Hippocampal formation (tissue), 2 donors: ENCODE data around the gene C16orf90.
A peak's percentile ranks its signal among the peaks of the same experiment; 100 is the strongest.

ENCODE experiments used
- DNase-seq, 2 donors: peaks; one replicate each; lab custom pipeline; 2025; lab: John Stamatoyannopoulos, UW

Gene C16orf90

DNA sequence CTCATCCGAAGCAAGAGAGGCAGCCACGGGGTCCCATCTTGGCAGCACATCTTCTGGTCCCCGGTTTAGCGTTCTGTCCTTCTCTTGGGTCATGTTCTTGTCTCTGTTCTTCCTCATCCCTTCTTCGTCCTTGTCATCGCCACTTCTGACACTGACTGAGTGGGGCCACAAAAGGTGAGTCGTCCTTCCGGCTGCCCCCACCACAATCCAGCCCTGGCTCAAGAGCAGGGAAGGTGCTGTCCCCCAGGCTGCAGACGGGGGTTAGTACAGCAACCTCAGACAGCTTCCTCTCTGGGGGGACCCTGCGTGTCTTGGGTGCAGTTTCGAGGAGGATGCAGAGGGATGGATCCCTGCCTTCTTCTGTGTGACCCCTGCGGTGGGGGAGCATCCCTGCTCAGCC, 30.0 kb downstream of the C16orf90 start:
- no peak for DNase-seq

DNA sequence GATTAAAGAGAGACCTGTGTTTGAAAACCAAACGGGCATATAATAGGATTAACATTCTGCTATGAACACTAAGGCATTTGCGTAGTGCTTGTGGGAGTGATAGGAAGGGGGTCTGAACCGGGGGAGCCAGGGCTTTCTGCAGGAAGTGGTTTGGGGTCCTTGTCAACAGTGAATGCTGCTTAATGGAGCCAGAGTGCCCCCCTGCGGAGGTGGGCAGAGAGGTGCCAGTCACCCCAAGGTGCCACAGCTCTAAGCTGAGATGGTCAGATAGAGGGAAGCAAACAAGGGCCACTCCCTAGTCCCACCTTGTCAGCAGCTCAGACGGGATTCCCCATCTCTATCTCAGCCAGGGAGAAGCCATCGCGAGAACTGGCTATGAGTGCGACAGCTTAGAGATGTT, 34.1 kb downstream of the C16orf90 start:
- no peak for DNase-seq

DNA sequence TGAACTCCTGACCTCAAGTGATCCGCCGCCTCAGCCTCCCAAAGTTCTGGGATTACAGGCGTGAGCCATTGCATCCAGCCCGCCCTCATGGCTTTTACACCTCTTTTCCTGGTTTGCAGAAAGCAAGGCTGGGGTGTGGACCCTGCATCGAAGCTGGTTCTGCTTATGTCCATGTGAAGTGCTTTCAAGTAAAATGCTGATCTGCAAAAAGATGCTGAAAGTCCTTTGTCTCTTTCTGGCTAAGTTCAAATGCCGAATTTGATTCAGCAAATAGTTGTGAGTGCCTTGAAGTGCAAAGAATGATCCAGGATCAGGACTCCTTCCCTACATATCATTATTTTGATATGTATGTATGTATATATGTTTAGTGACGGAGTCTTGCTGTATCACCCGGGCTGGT, 34.7 kb downstream of the C16orf90 start:
- DNase-seq = no peak

DNA sequence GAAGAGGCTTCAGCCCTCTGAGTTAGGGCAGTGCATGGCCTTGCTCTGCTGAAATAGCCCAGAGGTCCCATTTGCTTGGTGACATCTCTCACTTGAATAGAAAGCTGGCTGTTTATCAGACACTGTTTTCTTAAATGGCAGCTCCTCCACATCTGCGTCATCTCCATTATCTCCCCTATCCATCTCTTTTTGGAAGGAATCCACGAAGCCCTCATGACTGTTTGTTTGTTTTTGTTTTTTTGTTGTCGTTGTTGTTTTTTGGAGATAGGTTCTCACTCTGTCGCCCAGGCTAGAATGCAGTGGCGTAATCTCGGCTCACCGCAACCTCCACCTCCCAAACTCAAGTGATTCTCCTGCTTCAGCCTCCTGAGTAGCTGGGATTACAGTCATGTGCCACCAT, 35.2 kb downstream of the C16orf90 start:
- DNase-seq = no peak

DNA sequence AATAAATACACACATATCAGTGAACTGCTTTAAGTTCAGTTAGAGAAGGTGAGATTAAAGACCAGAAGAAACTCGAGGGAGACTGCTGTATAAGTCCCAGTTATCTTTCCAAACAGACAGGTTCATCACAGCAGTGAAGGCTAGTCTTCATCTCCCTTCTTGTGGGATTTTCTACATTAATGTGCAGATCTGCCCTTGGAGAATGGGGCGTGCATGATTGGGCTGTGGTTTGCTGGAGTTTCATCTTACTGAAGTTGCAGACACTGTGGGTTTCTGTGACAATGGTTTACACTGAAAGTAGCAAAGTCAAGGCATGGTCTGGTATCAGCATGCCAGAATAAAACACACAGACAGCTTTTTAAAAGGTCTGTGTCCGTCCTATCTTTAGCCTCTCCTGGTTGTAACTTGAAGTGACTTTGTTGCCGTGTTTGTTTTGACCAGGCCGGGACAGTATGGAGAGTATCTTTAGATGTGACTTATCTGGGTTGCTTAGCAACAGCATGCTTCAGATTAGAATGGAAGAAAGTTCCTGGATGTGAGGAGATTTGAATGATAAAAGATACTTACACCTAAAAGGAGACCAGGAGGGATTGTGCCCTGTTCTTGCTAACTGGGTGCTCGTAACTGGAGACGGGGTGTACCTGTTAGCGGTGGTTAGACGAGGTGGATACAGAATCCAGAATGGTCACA, 35.7 kb downstream of the C16orf90 start:
- DNase-seq = no peak

DNA sequence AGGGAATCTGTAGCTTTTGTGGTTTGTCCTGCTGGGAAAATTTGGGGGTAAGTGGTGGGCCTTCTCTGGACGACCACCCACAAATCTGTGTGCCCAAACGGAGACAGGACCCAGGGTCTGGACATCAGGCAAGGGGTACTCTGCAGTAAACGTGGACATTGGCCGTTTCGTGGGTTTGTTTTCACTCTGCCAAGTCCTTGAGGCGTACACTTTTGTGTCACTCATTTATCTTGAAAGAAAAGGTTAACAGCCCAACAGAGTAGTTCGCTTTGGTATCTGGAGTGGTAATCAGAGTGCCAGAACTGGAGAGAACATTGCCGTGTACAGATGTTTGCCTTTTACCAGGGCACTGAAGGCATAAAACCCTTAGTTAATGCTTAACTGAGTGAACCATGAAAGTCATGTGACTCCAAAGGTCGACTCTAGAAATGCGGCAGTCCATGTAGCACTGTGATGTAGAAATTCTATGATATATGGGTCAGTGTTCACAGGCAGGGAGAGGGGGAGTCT, 36.4 kb downstream of the C16orf90 start:
- DNase-seq = no peak

DNA sequence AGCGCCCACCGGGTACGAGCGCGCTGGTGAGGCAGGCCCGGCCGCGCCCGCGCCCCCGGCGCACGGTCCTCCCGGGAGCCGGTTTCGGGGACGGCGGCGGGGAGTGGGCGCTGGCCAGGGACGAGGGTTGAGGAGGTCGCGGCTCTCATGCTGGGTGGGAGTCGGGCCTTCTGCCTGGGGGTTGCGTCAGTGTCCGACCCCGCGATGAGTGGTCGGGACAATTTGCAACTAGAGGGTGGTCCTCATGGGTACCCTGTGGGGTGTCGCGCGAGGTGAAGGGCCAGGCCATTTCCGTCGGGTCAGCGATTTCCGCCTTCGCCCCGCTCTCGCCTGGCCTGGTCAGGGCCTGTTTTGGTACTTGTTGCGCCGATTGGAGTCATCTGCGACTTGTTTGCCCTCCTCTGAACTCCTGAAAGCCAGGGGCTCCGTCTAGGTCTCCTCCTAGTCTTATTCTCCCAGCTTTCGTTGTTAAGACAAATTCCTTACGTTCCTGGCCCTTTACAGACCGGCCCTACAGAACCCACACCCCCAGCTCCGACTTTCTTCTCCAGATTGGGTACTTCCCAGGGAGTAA, 36.9 kb downstream of the C16orf90 start:
- DNase-seq = no peak

DNA sequence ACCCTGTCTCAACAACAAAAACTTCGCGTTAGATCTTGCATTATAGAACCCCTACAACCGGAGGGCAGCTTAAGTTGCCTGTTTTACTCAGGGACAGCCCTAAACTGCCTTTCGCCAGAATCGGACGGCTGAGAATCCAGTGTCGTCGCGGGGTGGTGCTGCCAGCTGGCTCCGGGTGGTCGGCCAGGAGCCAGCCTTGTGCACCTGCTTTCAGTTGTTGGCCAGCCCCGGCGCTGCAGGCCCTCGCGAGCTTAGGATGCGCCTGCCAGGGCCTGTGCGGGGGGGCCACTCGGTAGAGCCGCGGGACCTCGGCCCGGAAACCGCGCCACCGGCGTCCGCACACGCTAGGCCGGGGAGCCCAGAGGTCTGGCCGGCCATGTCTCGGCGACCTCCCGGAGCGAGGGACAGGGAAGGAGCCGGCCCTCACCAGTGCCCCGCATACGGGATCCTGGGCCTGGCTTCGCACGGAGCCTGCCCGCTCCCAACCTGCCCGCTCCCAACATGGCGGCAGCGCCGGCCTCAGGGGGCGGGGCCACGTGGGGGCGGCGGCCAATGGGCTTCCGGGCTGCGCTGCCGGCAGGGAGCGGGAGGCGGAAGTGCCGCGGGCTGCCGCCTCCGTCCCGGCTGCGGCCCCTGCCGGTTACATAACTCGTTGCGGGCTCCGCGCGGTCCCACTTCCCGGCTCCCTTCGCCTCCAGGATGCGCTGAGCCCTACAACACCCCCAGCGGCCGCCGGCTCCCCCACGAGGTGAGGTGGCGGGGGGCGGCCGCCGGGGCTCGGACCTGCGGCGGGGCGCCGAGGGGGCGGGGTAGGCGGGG, 37.6 kb downstream of the C16orf90 start:
- DNase-seq = peak; percentile 87 to 91

DNA sequence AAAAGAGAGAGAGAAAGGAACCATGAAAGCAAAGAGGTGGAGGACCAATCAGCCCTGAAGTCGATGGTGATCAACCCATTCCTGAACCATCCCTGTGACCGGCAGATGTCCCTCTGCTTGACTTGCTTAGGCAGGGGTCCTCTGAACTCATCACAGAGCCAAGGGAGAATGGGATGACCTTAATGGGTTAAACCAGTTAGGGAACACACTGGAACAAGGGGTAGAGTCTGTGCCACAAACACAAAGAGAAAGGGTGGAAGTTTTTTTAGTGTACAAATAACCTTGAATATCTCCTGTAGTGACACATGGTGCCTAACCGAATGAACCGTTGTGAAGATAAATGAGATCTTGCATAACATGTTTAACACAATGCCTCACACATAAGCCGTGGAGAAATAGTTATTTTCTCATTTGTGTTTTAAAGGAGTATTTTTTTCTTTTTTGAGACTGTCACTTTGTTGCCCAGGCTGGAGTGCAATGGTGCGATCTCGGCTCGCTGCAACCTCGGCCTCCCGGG, 40.6 kb downstream of the C16orf90 start:
- no peak for DNase-seq

DNA sequence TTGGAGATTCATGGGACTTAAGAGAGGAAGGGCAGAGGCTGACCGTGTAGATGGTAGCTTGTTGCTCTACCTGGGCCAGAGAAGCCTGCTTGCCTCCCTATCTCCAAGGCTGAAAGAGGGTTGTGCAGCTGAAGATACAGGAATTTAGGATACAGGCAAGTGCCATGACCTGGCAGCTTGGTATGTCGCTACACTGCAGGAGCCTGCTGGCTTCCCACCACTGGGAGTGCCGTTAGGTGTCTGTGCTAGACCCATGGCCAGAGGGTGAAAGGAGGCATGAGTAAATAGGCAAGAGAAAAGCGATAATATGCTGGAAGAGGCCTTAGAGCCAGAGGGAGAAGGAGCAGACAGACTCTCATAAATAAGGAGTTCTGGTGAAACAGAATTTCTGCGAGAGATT, 41.2 kb downstream of the C16orf90 start:
- DNase-seq = no peak

DNA sequence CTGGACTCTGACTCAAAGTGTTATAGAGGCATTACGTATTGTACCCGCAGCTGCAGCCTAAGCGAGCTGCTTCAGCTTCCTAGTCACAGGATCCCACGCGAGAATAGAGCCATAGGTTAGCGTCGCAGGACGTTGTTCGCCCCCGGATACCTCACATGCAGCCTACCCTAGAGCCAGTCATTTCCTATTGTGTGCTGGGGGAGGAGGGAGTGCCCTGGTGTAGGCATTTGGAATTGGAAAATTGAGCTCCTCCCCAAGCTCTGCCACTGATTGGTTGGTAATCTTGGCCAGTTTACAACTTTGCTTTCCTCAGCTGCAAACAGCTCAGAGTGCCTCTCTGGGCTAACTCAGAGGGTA, 51.3 kb downstream of the C16orf90 start:
- no peak for DNase-seq
